GM23248 (cell line): ENCODE results near the gene PPP3R1.

ENCODE experiments used
- EZH2 ChIP-seq: fragments of 200-600 bp; sonication (generic); IDR thresholded peaks from 2 replicates; pipeline ENCODE4 v1.6.1; 2018; ENCODE audit warnings: antibody characterized with exemption, mild to moderate bottlenecking; ENCODE audit not compliant: insufficient read depth, poor library complexity, severe bottlenecking
- EZH2phosphoT487 ChIP-seq: fragments of 200-600 bp; sonication (generic); IDR thresholded peaks from 2 replicates; pipeline ENCODE4 v1.6.1; 2018; ENCODE audit warnings: antibody characterized with exemption, moderate library complexity, mild to moderate bottlenecking, low read depth; ENCODE audit not compliant: insufficient read depth

DNA sequence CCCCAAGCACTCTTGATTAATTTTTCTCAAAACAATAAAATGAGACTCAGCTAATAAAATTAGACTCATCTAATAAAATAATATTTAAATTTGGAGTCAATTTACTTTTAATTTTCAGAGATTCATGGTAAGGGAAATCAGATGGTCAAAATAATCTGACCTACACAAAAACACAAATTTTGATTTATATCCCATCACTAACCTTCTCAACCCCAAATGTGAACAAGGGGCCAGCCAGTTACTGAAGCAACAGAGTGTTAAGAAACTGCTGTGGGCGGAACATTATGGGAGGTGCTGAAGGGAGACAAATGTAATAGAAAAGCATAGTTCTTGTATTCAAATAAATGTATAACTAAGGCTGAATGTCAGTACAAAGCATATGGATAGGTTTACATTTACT lies 28.5 kb upstream of the PPP3R1 start:
- TF ChIP-seq EZH2phosphoT487 (no peak), EZH2 (no peak)
